Measurements from ENCODE around the gene PITPNM1. TPM values are rescaled to one million over a fixed set of nuclear protein-coding genes. Genes with fewer than 3 reads are reported as not detected.

Gene PITPNM1
- polyA plus RNA-seq, 1 donor (not counting 4 experiments of a cell fraction or from before 2014, with no cell fraction given), result 15.9 TPM

DNA sequence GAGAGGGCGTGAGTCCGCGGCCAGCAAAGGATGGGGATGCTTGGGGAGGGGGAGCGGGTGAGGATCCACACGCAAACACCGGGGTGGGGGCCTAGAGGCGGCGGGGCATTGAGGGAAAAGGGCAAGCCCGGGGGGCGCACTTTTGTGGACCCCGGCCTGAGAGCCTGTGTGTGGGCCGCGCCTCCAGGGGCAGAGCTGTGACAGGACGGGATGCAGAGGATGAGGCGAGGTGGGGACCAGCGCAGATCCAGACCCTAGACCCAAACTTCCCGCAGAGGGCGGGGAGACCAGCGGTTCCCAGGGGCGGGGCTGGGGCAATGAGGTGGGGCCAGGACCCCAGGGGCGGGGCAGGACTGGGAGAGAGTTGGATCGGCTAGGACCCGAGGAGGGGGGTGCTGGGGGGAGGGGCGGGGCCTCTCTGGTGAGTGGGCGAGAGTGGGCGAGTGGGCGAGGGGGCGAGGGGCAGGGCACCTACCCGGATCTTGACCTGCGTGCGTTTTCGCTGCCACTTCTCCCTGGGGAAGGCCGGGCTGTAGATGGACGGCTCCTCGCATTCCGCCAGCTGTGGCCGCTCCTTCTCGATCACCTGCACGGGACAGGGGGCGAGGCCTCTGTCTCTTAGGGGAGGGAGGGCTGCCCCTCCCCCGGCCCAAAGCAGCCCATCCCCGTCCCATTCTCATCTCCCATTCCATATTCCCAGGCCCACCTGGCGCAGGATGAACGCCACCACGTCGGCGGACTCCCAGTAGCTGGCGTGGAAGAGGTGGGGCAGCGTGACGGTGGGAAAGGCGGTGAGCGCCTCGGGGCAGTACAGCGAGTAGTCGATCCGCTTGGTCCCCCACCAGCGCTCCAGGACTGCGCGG, 10.6 kb downstream of the PITPNM1 start:
- Histone ChIP-seq H3K27ac (ENCODE audit: control insufficient read depth, insufficient read depth, low read length) (no peak overlapping the region), H3K27me3 (ENCODE audit: control insufficient read depth, extremely low read depth, insufficient read depth, low read length) (no peaks in the 10 kb centered on the region), H3K9ac (ENCODE audit: control insufficient read depth, extremely low read depth, insufficient read depth, low read length) (no peak overlapping the region), H3K9me3 (ENCODE audit: control insufficient read depth, low read depth, low read length) (no peaks in the 10 kb centered on the region), H3K4me3 (ENCODE audit: control insufficient read depth in 2 of 3, extremely low read depth in 1 of 3, insufficient read depth in 2 of 3, low read depth in 1 of 3, low read length in 3 of 3) (no peak overlapping the region), H3K36me3 (ENCODE audit: control insufficient read depth in 2 of 2, extremely low read depth in 1 of 2, insufficient read depth in 2 of 2, low read length in 2 of 2) (peaks cover 14 to 28% of the 10 kb centered on the region in 2 experiments), H3K79me2 (ENCODE audit: control insufficient read depth, insufficient read depth, low read length) (no peaks in the 10 kb centered on the region), H3K9me1 (ENCODE audit: control insufficient read depth, extremely low read depth, insufficient read depth, low read length) (no peaks in the 10 kb centered on the region), H3K4me2 (ENCODE audit: control insufficient read depth, extremely low read depth, insufficient read depth, low read depth, low read length) (no peak overlapping the region), H4K20me1 (ENCODE audit: control insufficient read depth, extremely low read depth, insufficient read depth, low read length) (no peaks in the 10 kb centered on the region), H3K4me1 (ENCODE audit: control insufficient read depth, extremely low read depth, insufficient read depth, low read length) (no peaks in the 10 kb centered on the region), H2AFZ (ENCODE audit: control insufficient read depth, low read length) (no peak overlapping the region)
- FAIRE-seq (no peak), DNase-seq (ENCODE audit: low read depth, low spot score) (no peak)
- dilution Hi-C loops (cut with MboI; ENCODE audit: extremely low pct_ligation_motif_present, low sequenced_read_pairs), result no loop called here
- no peak for TF ChIP-seq CTCF (optimal IDR thresholded peaks at IDR 0.05 in 1 of 3, IDR thresholded peaks at IDR 0.05 in 1 of 3, conservative IDR thresholded peaks at IDR 0.05 in 1 of 3; ENCODE audit: extremely low read depth in 1 of 3, insufficient read depth in 2 of 3, low read length in 3 of 3)
- TF ChIP-seq EZH2 (IDR thresholded peaks at IDR 0.05; ENCODE audit: low read length), result no peak

DNA sequence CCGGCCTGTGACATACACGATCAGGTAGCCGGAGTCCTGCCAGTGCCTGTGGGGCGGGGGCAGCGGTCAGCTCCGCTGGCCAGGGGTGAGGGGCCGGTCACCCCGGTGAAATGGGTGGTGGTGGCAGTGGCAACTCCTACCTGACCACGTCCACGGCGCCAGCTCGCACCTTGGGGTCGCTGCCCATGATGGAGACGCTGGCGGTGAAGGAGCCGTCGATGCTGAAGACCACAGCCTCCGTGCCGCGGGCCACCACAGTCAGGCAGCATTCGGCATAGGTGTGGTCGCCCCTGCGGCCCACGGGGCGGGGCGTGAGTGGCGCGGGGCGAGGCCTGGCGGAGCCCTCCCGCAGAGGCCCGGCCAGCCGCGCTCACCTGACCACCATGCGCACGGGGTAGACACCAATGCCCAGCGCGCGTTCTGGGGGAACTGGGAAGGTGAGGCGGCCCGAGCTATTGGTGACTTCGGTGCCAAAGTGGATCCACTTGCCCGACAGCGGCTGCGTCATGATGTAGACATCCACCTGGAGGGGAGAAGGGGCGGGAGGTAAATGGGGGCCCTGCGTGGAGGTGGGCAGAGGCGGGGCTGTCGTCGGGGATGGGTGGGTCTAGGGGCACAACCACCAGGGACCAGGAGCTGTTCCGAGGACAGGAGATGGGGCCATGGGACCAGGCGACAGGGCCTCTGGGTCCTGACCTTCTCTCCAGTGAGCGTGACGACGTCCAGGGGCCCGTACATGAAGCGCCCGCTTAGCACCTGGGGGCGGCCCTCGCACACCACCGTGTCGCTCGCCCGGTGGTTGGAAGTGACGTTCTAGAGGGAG, 11.4 kb downstream of the PITPNM1 start:
- Histone ChIP-seq H2AFZ (ENCODE audit: control insufficient read depth, low read length) (no peak overlapping the region), H3K9me1 (ENCODE audit: control insufficient read depth, extremely low read depth, insufficient read depth, low read length) (no peaks in the 10 kb centered on the region), H3K79me2 (ENCODE audit: control insufficient read depth, insufficient read depth, low read length) (no peaks in the 10 kb centered on the region), H4K20me1 (ENCODE audit: control insufficient read depth, extremely low read depth, insufficient read depth, low read length) (no peaks in the 10 kb centered on the region), H3K9ac (ENCODE audit: control insufficient read depth, extremely low read depth, insufficient read depth, low read length) (no peak overlapping the region), H3K27ac (ENCODE audit: control insufficient read depth, insufficient read depth, low read length) (no peak overlapping the region), H3K27me3 (ENCODE audit: control insufficient read depth, extremely low read depth, insufficient read depth, low read length) (no peaks in the 10 kb centered on the region), H3K4me3 (ENCODE audit: control insufficient read depth in 2 of 3, extremely low read depth in 1 of 3, insufficient read depth in 2 of 3, low read depth in 1 of 3, low read length in 3 of 3) (no peak overlapping the region), H3K36me3 (ENCODE audit: control insufficient read depth in 2 of 2, extremely low read depth in 1 of 2, insufficient read depth in 2 of 2, low read length in 2 of 2) (peaks cover 16 to 30% of the 10 kb centered on the region in 2 experiments), H3K4me2 (ENCODE audit: control insufficient read depth, extremely low read depth, insufficient read depth, low read depth, low read length) (no peak overlapping the region), H3K4me1 (ENCODE audit: control insufficient read depth, extremely low read depth, insufficient read depth, low read length) (no peaks in the 10 kb centered on the region), H3K9me3 (ENCODE audit: control insufficient read depth, low read depth, low read length) (no peaks in the 10 kb centered on the region)
- FAIRE-seq, result no peak
- no peak for DNase-seq (ENCODE audit: low read depth, low spot score)
- dilution Hi-C loops (cut with MboI; ENCODE audit: extremely low pct_ligation_motif_present, low sequenced_read_pairs), result no loop called here
- TF ChIP-seq CTCF (optimal IDR thresholded peaks at IDR 0.05 in 1 of 3, IDR thresholded peaks at IDR 0.05 in 1 of 3, conservative IDR thresholded peaks at IDR 0.05 in 1 of 3; ENCODE audit: extremely low read depth in 1 of 3, insufficient read depth in 2 of 3, low read length in 3 of 3), result no peak
- no peak for TF ChIP-seq EZH2 (IDR thresholded peaks at IDR 0.05; ENCODE audit: low read length)
